Sigmoid colon (tissue), 4 donors: Measurements from ENCODE around the gene PLPPR2.

Experiments used
- CTCF ChIP-seq, 4 experiments: fragments of 450-650 bp in 3 of 4; fragments of 200-600 bp in 1 of 4; IDR thresholded peaks; one replicate each; pipeline ENCODE4 v1.5.1; 2016 to 2019; ENCODE audit warnings: antibody characterized with exemption in 4 of 4, mild to moderate bottlenecking in 3 of 4, moderate library complexity in 2 of 4
- EP300 ChIP-seq, 4 donors: sonication (generic); formaldehyde crosslinking; IDR thresholded peaks; one replicate each; pipeline ENCODE4 v1.6.1; 2017; ENCODE audit warnings: antibody characterized with exemption in 4 of 4
- POLR2A ChIP-seq, 2 donors: fragments of 450-650 bp; IDR thresholded peaks; one replicate each; pipeline ENCODE4 v1.6.1; 2016; ENCODE audit warnings: antibody characterized with exemption in 2 of 2, mild to moderate bottlenecking in 2 of 2, moderate library complexity in 2 of 2
- POLR2AphosphoS5 ChIP-seq, 4 donors: sonication (generic); formaldehyde crosslinking; IDR thresholded peaks; one replicate each; pipeline ENCODE4 v1.6.1; 2017; ENCODE audit warnings: antibody characterized with exemption in 4 of 4

- TF ChIP-seq CTCF (IDR thresholded peaks at IDR 0.05) = no peak
- TF ChIP-seq POLR2A (IDR thresholded peaks at IDR 0.05) = no peak
- TF ChIP-seq POLR2AphosphoS5 (IDR thresholded peaks at IDR 0.05) = no peak
- no peak for TF ChIP-seq EP300 (IDR thresholded peaks at IDR 0.05)
Observed at GRCh38 chr19:11361771-11362731, 6.8 kb downstream of the PLPPR2 start.
